ENCODE data around the gene NT5C. TPM values are rescaled to one million over a fixed set of nuclear protein-coding genes. Genes with fewer than 3 reads are reported as not detected.

The NT5C gene
- total RNA-seq, 1 donor from 2014 or later, result 18.1 TPM

DNA sequence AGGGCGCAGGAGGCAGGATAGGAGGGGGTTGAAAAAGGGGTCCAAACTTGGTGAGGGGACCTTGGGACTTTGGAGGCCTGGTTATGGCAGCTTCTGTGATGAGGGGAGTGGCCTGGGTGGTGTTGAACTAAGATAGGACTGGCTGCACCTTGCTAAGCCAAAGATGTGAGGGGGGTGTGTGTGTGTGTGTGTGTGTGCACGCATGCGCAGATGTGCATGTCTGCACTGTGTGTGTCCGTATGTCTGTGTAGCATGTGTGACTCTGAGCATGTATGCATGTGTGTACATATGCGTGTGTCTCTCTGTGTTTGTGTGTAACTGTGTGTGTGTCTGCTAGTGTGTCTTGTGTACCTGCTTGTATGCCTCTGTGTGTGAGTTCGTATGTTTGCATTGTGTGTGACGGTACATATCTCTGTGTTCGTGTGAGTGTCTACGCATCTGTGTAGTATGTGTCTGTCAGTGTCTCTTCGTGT lies 39.7 kb downstream of the NT5C start:
- no peak for DNase-seq

DNA sequence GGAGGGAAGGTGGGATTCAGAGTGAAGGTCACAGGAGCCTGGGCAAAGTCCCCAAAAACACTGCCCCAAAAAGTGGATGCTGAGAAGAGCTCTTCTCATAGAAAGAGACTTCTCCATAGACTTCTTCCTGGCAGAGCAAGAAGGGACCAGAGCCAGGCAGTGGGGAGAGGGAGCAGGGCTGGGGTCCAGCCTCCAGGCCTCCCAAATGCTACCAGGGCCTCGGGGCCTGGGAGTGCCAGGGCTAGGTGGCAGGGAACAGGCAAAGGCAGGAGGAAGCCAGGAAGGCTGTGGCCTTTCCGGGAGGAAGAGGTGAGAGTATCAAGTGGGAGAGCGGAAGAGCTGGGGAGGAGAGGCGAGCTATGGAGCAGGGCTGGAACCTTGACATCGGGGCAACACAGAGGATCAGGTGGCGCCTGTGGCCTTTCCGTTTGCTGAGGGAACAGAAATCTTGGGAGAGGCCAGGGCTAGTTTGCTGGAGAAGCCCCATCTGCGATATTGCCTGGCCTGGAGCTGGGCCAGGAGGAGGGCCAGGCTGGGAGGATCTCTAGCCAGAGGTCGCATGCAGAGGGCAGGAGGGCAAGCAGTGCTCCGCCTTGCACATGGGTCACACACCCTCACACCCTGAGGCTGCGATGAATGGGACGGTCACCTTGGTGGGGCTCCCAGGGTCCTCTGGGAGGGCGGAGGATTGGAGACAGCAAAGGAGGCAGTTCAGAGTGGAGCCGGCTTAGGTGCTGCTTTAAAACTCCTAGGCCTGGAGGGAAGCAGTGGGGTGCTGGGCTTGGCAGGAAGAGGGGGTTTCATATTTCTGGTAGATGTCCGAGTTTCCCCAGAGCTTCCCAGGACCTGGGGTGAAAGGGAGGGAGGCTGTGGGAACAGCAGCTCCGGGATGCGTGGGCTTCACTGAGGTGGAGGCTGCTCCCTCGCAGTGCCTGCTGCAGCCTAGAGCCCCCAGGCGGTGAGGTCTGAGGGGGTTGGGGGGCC lies 40.4 kb downstream of the NT5C start:
- no peak for DNase-seq

DNA sequence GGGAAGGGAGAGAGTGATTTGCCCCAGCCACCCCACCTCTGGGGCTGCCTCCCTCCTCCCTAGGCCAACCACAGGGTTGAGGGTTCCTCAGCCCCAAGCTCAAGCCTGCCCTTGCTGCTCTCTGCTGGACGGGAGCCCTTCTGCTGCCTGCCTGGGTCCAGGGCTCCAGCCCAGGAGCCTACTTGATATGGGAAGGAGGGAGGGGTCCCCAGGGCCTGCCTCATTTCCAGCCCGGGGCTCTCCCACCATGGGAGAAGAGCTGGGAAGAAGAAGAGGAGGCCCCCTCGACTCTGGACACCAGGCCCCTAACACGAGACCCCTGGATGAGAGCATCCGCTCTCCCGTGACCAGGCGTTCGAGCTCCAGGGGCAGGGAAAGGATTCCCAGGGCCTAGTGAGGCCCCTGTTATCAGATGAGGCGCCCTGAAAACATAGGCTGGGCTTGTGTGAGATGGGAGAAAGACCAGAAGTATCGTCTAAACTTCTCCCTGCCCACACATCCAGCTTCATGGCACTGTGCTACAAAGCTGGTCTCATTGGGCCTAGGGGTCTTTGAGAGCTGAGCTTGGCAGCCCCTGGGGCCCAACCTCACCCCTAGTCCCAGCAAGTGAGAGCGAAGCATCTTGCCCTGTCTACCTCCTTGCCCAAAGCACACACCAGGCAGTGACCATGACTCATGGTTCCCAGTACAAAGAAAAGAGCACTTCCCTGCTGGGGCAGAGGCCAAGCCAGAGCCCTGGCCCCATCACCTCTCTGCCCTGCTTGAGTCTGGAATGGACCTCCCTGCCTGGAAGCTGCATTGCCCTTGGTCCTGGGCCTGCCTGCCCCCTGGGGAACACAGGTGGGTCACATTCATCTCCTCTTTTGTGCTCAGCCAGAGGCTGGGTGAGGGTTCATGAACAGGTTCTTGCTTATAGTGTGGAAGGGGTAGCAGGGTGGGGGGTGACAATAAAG lies 42.8 kb downstream of the NT5C start:
- DNase-seq, result no peak

DNA sequence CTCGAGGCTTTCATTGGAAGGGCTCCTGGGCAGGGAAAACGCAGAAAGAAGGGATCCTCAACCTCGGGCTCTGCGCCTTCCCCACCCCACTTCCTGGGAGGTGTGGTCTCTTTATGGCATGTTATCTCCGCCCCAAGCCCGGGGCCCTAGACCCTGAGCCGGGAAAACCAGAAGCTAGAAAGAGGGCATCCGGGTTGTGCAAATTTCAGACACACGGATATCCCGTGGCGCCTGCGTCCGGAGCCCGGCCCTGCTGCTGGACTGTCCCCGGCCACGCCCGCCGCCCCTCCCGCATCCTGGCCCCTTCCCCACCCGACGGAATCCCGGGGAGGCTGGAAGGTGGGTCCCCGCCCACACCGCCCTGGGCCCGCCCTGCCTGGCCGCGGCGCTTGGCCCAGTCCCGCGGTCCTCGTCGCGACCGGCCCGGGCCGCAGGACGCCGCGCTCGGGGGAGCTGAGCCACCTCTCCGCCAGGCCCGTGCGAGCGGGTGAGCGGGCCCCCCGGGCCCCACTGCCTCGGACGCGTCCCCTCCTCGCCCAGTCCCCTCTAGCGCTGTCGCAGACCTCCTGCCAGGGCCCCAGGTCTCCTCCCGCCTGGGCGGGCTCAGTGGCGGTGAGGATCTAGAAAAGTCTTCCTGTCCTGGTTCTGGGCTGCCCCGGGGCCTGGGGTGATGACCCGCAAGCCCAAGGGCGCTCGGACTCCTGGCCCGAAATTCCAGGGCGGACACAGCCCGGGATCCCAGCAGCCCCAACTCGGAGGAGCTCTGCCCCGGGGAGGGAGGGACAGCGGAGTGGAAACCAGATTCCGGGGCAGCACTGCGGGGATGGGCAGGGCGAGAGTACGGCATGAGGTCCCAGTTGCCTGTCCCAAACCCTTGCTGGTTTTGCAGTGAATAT lies 43.7 kb downstream of the NT5C start, which contains the start of gene SLC16A5:
TSS of gene SLC16A5 (plus strand) at position 397 of the 896 bp plus-strand sequence. CDS start 5,683 bp downstream, outside the sequence.
- no peak for DNase-seq

DNA sequence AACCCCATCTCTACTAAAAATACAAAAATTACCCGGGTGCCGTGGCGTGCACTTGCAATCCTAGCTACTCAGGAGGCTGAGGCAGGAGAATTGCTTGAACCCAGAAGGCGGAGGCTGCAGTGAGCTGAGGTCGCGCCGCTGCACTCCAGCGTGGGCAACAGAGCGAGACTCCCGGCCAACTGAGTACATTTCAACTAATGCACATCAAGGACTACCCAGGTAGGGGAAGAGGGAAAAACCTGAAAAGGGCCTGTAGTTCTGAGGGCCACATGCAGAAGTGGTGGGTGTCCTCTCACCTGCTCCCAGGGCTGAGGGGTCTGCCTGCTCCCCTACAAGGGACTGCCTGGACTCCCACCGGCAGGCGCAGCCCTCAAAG lies 44.4 kb downstream of the NT5C start:
- no peak for DNase-seq

DNA sequence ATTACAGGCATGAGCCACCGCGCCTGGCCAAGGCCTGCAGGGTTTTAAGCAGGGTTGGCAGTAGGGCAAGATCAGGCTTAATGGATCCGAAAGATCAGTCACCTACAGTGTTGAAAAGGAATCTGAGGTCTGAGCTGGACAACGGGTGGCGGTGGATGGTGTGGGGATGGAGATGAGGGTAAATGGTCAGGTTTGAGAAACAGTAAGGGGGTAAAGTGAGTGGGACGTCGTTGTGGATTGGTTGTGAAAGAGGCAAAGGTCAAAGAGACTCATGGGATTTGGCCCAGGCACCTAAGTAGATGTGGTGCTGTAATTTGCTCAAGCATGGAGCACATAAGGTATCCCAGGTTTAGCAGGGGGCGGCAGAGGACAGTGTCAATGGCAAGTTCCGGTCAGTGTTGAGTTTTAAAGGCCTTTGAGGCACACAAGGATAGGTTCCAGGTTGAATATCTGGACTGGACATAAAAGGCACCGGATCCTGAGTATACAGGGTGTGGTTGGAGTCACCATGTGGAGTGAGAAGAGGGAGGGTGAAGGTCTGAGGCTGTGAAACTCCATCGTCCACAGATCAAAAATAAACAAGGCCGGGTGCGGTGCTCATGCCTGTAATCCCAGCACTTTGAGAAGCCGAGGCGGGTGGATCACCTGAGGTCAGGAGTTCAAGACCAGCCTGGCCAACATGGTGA lies 44.9 kb downstream of the NT5C start:
- no peak for DNase-seq

DNA sequence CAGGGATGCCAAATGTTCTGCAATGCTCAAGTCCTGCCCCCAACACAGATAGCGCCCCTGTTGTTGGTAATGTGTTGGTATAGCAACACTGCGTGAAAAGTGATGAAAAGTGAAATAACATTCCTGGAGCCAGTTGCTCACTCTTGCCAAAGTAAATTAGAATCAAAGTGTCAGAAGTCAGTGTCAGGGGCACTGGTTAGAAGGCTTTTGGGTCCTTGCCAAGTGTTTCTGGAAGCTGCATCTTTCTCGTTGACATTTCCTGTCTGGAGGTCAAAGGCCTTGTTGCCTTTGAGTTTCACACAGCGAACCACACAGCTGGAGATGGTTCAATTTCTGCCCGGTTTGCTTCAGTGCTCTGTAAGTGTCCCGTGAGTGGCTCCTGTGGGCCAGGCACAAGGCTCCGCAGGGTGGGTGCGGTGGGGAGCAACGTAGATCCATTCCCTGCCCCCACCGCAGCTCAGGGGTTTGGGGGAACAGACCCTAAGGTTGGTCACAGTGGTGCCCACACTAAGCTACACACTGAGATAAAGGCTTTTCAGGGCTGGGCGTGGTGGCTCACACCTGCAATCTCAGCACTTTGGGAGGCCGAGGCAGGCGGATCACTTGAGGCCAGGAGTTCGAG lies 47.4 kb downstream of the NT5C start:
- DNase-seq, result no peak

DNA sequence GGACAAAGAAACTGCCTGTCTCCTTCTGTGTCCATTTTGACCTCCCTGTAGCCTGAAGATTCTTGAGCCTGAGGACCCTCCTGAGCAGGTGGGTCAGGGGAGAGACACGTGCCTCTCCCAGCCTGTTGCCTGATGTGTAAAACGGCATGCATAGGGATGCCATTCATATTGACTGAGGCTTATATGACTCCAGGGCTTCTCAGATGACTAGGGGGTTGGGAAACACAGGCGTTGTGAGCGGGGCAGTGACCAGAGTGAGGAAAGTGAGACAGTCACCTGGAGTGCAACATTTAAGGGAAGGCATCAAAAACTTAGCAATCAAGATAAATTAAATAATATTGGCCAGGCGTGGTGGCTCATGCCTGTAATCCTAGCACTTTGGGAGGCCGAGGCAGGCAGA lies 48.9 kb downstream of the NT5C start:
- DNase-seq, result no peak

DNA sequence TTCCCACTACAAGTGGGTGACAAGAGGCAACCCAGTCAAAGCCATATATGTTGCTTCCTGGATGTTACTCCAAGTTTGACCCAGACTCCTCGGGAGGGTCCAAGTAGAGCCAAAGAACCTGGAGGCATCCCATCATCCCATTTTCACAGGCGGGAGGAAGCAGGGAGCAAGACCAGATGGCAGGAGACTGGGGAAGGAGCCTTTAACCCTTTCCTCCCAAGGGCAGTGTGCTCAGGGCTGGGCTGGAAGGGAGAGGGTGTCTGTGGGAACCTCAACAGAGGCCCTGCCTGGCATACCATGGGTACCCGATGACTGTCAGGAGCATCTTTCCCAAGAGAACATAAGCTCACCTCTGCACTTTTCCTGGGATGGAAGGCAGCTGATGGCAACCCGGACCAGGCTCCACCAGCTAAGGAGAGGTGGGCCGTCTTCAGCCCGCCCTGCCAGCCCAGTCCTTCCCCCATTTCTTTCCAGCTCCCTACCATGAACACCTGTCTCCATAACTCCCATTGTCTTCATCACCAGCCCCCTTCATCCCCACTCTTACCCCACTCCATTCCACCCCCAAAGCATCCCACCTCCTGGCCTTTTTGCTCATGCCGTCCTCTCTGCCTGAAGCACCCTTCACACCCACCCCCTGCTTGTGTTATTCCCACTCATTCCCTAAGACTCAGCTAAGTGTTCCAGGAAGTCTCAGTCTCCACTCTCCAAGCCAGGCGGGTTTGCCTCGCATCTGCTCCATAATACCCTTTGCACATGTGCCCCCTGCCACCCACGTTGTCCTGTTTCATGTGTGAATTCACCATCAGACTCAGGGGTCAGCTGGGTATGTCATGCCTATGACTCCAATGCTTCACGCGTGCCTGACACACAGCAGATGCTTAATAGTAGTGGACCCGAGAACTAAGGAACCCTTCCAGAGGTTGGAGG lies 49.7 kb downstream of the NT5C start:
- DNase-seq, result no peak

Small RNAs within 50 kb of the gene (small RNA-seq; reads per million reads assigned to genes)
- gene RF00019, result not detected

Other genes starting within 250 kb of the NT5C start
- gene FADS6, start 238.1 kb downstream of the NT5C start, total RNA-seq, result 0.16 TPM
- gene USH1G, start 208.5 kb downstream of the NT5C start, total RNA-seq, result 0.16 TPM
- gene OTOP2, start 207.5 kb downstream of the NT5C start, total RNA-seq, result not detected
- gene OTOP3, start 195.8 kb downstream of the NT5C start, total RNA-seq, result not detected
- gene HID1, start 159.0 kb downstream of the NT5C start, total RNA-seq, result 13.7 TPM
- gene CDR2L, start 144.1 kb downstream of the NT5C start, total RNA-seq, result 4.5 TPM
- 8.0 TPM for gene MRPL58, start 119.1 kb downstream of the NT5C start, total RNA-seq
- 100 TPM for gene ATP5PD, start 84.8 kb downstream of the NT5C start, total RNA-seq
- 30.4 TPM for gene KCTD2, start 84.5 kb downstream of the NT5C start, total RNA-seq
- 1.4 TPM for gene SLC16A5, start 43.8 kb downstream of the NT5C start, total RNA-seq
- gene ARMC7, start 21.8 kb downstream of the NT5C start, total RNA-seq, result 3.0 TPM
- 548 TPM for gene JPT1, start 22.8 kb upstream of the NT5C start, total RNA-seq
- gene SUMO2, start 51.2 kb upstream of the NT5C start, total RNA-seq, result 264 TPM
- 25.1 TPM for gene NUP85, start 73.9 kb upstream of the NT5C start, total RNA-seq
- gene GGA3, start 129.9 kb upstream of the NT5C start, total RNA-seq, result 17.6 TPM
- gene MRPS7, start 130.1 kb upstream of the NT5C start, total RNA-seq, result 29.5 TPM
- gene MIF4GD, start 139.5 kb upstream of the NT5C start, total RNA-seq, result 5.0 TPM
- gene SLC25A19, start 157.7 kb upstream of the NT5C start, total RNA-seq, result 4.4 TPM